AG10803 (cell line): Measurements from ENCODE around the gene FRMPD4.

ENCODE experiments used
- DNase-seq: peaks from one replicate; pipeline ENCODE4 v3.0.0; 2010; ENCODE audit warnings: low read depth
- H3K4me3 ChIP-seq: 2 replicates; pipeline ENCODE4 v1.5.1; 2011; ENCODE audit warnings: mild to moderate bottlenecking, low read length, control low read depth
- TF ChIP-seq, protein P1 (sequence below): conservative IDR thresholded peaks from 2 replicates; pipeline ENCODE4 v1.5.1; 2011; ENCODE audit warnings: mild to moderate bottlenecking, low read length, control low read depth, inconsistent platforms

Gene FRMPD4

DNA sequence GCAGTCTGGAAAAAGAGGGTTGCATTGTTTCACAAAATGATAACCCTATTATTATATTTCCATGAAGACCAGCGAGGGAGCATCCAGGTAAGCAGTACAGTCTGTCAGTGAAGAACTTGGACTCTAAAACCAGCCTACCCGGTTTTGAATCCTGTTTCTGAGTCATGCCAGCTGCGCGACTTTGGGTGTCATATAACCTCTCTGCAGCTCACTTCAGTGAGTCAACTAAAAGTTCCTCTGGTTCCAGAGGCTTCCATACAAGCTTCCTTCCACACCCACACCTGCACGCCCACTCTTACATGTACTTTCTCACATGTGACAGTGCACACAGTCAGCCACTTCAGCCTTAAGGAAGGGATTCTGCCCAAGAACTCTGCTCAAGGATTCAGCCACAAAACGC lies 603.1 kb downstream of the FRMPD4 start:
- TF ChIP-seq, protein P1, sequence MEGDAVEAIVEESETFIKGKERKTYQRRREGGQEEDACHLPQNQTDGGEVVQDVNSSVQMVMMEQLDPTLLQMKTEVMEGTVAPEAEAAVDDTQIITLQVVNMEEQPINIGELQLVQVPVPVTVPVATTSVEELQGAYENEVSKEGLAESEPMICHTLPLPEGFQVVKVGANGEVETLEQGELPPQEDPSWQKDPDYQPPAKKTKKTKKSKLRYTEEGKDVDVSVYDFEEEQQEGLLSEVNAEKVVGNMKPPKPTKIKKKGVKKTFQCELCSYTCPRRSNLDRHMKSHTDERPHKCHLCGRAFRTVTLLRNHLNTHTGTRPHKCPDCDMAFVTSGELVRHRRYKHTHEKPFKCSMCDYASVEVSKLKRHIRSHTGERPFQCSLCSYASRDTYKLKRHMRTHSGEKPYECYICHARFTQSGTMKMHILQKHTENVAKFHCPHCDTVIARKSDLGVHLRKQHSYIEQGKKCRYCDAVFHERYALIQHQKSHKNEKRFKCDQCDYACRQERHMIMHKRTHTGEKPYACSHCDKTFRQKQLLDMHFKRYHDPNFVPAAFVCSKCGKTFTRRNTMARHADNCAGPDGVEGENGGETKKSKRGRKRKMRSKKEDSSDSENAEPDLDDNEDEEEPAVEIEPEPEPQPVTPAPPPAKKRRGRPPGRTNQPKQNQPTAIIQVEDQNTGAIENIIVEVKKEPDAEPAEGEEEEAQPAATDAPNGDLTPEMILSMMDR, result no peak
- H3K4me3 ChIP-seq, result no peak overlapping the region
- DNase-seq, result no peak

DNA sequence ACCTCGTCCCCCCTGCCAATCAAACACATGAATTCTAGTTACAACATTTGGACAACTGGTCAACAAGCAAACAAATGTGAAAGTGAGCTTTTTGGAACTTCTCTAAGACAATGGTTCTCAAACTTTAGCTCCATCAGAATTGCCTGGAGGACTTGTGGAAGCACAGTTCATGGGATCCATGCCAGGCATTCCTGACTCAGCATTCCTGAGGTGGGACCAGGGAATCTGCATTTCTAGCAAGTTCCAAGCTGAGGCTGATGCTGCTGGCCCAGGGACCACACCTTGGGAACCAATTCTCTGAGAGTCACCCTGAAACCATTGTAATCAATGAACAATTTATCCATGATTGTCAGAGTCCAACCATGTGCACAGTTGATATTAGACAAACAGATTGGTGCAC lies 609.2 kb downstream of the FRMPD4 start:
- TF ChIP-seq, protein P1, result no peak
- DNase-seq, result no peak
- no peak overlapping the region for H3K4me3 ChIP-seq

GRCh38 chrX:12751887-12752286 lies 613.6 kb downstream of the FRMPD4 start:
- TF ChIP-seq, protein P1, result no peak
- DNase-seq, result no peak
- H3K4me3 ChIP-seq, result no peak overlapping the region

GRCh38 chrX:12753366-12753765 lies 615.1 kb downstream of the FRMPD4 start:
- no peak for DNase-seq
- H3K4me3 ChIP-seq, result no peak overlapping the region
- TF ChIP-seq, protein P1, result no peak

DNA sequence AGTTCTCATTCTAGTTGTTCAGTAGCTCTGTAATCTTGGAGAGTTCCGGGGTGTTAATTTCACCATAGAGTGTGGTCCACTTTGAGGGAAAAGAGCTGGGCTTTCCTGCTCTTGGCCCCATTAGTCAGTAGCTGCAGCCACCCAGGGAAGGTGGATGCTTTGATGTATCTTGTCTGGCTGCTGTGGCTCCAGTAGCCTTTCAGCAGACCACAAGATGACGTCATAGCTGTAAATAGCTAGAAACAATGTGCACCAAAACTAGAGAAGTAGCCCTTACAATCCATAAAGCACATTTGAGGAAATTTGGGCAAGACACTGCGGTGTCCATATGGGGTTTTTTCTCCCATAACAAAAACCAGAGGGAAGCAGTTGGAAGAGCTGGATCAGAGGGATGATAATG lies 620.0 kb downstream of the FRMPD4 start:
- TF ChIP-seq, protein P1, result no peak
- H3K4me3 ChIP-seq, result no peak overlapping the region
- no peak for DNase-seq

DNA sequence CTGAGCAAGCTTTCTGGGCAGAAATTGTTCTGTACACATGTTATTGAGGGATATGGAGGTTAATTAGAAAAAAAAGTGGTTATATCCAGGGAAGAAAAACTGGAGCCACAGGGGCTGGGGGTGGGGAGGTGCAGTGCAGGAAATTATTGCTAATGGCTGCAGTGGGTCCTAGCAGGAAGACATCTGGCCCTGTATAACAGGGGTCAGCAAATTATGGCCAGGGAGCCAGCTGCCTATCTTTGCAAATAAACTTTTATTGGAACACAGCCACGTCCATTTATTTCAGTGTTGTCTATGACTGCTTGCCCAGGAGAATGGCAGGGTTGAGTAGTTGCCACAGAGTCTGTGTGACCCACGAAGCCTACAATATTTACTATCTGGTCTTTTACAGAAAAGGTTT lies 629.6 kb downstream of the FRMPD4 start:
- DNase-seq, result no peak
- TF ChIP-seq, protein P1, result no peak
- no peak overlapping the region for H3K4me3 ChIP-seq

DNA sequence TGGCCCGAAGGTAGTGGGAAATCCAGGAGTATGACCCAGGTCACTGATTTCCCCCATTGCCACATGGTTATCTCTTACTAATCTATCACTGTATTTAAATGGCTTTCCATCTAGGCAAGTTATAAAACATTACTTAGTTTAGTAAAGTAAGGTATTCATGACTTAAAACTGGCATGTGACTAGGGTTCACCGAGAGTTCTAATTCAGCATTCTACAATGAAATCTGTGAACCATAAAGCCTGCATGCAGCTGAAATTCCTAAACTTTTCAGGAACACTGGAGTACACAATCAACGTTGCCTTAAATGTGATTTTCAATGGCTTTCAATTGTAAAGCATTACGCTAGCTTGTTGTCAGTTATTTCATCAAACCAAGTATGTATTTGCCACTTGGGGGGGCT lies 630.2 kb downstream of the FRMPD4 start:
- H3K4me3 ChIP-seq, result no peak overlapping the region
- DNase-seq, result no peak
- TF ChIP-seq, protein P1, result no peak
